ENCODE measurements around the gene TMEM168.

DNA sequence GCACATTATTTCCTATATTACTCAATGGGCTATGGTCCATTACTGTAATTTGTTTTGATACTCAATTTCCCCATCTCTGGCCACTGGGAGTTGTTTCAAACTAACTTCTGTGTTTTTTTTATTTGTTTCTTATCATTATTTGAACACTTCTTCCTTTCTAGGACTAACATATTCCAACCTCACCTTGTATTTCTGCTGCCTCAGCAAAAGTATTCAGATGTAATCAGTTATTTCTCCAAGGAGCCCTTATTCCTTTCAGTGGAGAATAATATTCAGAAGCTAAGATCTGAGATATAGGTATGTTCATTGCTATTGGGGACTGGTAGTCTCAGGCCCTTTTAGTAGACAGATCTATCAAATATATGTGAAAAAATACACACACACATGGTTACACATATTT is 36.9 kb downstream of the TMEM168 start:
- TF ChIP-seq, protein P1, sequence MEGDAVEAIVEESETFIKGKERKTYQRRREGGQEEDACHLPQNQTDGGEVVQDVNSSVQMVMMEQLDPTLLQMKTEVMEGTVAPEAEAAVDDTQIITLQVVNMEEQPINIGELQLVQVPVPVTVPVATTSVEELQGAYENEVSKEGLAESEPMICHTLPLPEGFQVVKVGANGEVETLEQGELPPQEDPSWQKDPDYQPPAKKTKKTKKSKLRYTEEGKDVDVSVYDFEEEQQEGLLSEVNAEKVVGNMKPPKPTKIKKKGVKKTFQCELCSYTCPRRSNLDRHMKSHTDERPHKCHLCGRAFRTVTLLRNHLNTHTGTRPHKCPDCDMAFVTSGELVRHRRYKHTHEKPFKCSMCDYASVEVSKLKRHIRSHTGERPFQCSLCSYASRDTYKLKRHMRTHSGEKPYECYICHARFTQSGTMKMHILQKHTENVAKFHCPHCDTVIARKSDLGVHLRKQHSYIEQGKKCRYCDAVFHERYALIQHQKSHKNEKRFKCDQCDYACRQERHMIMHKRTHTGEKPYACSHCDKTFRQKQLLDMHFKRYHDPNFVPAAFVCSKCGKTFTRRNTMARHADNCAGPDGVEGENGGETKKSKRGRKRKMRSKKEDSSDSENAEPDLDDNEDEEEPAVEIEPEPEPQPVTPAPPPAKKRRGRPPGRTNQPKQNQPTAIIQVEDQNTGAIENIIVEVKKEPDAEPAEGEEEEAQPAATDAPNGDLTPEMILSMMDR (IDR thresholded peaks at IDR 0.05): no peak
- no peak for TF ChIP-seq ZFX (IDR thresholded peaks at IDR 0.05; ENCODE audit: borderline replicate concordance)

Measured in 22Rv1 (cell line).